ENCODE measurements around the gene ALDH1B1.

- no peak for TF ChIP-seq EZH2 (IDR thresholded peaks at IDR 0.05; ENCODE audit: low read depth)
- TF ChIP-seq CTCF (conservative IDR thresholded peaks at IDR 0.05): no peak
Measured at GRCh38 chr9:38343037-38343436, 49.5 kb upstream of the ALDH1B1 start.
